HG03442 (cell line): ENCODE measurements around the gene GTF2H2C.
"Not testable (repeated sequence)": the region's sequence is repeated elsewhere in the genome, so short reads cannot be mapped to it uniquely, and the experiment has no call there.

Experiments
- ATAC-seq: cut with Tn5 transposase; IDR thresholded peaks from one replicate; pipeline ENCODE4 v1.9.1; 2021; ENCODE audit warnings: mild to moderate bottlenecking, moderate library complexity; ENCODE audit not compliant: unreplicated experiment

The GTF2H2C gene

GRCh38 chr5:69560587-69561431, 818 bp downstream of the GTF2H2C start:
- ATAC-seq: not testable (repeated sequence)

GRCh38 chr5:69566172-69566571, 6.2 kb downstream of the GTF2H2C start:
- not testable (repeated sequence) for ATAC-seq

- ATAC-seq: not testable (repeated sequence)
These were observed 8.1 kb downstream of the GTF2H2C start for GRCh38 chr5:69568072-69568471.

GRCh38 chr5:69583356-69583755, 23.4 kb downstream of the GTF2H2C start:
- ATAC-seq: not testable (repeated sequence)

GRCh38 chr5:69596114-69596840, 36.3 kb downstream of the GTF2H2C start:
- not testable (repeated sequence) for ATAC-seq

GRCh38 chr5:69601947-69602346, 42.0 kb downstream of the GTF2H2C start:
- peak; percentile 92 for ATAC-seq

- not testable (repeated sequence) for ATAC-seq
These were observed 46.8 kb downstream of the GTF2H2C start for GRCh38 chr5:69606839-69607238.

- not testable (repeated sequence) for ATAC-seq
These were observed 47.8 kb downstream of the GTF2H2C start for GRCh38 chr5:69607750-69608149.

GRCh38 chr5:69608861-69609496, 49.0 kb downstream of the GTF2H2C start:
- ATAC-seq: not testable (repeated sequence)

- not testable (repeated sequence) for ATAC-seq
These were observed 54.9 kb downstream of the GTF2H2C start for GRCh38 chr5:69614843-69615242.

- ATAC-seq: not testable (repeated sequence)
These were observed 71.9 kb downstream of the GTF2H2C start for GRCh38 chr5:69631879-69632278.
